Measurements from ENCODE around the gene TRIM71. TPM values are rescaled to one million over a fixed set of nuclear protein-coding genes. Genes with fewer than 3 reads are reported as not detected.
"Not testable (repeated sequence)": the region's sequence is repeated elsewhere in the genome, so short reads cannot be mapped to it uniquely, and the experiment has no call there.

TRIM71 gene
- total RNA-seq, 1 donor from 2014 or later: 2.2 TPM

DNA sequence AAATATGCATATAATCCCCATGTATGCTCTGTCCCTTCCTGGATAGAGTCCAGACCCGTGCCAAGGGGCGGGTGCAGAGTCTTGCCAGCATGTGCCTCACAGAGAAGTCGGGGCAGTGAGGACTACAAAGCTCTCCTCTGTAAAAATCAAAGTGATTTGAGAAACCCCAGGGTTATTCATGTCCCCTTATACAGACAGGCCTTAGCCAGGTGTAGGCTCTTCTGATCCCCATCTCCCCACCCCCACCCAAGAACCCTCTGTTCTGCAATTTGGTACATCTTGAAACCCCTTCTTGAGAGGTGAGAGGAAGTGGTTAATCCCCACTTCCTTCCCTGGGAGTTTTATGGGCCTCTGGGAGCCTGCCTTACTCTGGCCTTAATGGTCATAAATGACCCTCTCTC, 24.7 kb downstream of the TRIM71 start:
- no peak for TF ChIP-seq CTCF (IDR thresholded peaks at IDR 0.05)

DNA sequence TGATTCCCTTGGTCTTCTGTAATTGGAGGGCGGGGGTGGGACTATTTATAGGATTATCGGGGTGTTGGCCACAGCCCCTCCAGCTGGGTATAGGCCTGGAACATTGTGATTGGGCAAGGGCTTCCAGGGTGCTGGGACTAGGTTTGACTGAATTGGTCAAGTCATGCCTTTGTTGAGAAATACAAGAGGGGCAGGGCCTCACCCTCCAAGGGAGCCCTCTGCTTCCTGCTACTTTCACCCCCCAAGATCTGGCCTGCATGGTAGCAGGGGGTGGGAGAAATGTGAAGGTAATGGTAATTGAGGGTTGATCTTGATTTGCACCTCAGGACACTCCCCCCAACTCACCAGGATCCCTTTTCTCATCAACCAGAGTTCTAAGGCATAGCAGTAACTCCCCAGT, 25.2 kb downstream of the TRIM71 start:
- H3K4me1 ChIP-seq: no peaks in the 10 kb centered on the region
- no peak for DNase-seq
- no peaks in the 10 kb centered on the region for H3K9me3 ChIP-seq
- no peak for TF ChIP-seq CTCF (IDR thresholded peaks at IDR 0.05)
- peak; percentile 42 for ATAC-seq
- no peak overlapping the region for H3K27ac ChIP-seq
- H3K27me3 ChIP-seq: no peaks in the 10 kb centered on the region
- intact Hi-C loops (cut with DNase I): no loop called here
- no peak overlapping the region for H3K4me3 ChIP-seq
- no peaks in the 10 kb centered on the region for H3K36me3 ChIP-seq

More for the DNA sequence above, 24.7 kb downstream of the TRIM71 start:
- DNase-seq (peak; percentile 56), ATAC-seq (no peak)
- Histone ChIP-seq H3K4me1 (no peaks in the 10 kb centered on the region), H3K9me3 (no peaks in the 10 kb centered on the region), H3K27me3 (no peaks in the 10 kb centered on the region), H3K27ac (no peak overlapping the region), H3K36me3 (no peaks in the 10 kb centered on the region), H3K4me3 (no peak overlapping the region)
- intact Hi-C loops (cut with DNase I): no loop called here

- Histone ChIP-seq H3K4me3 (no peak overlapping the region), H3K27ac (no peak overlapping the region), H3K27me3 (no peaks in the 10 kb centered on the region), H3K36me3 (no peaks in the 10 kb centered on the region), H3K9me3 (no peaks in the 10 kb centered on the region), H3K4me1 (no peaks in the 10 kb centered on the region)
- intact Hi-C loops (cut with DNase I): no loop called here
- no peak for TF ChIP-seq CTCF (IDR thresholded peaks at IDR 0.05)
- DNase-seq (no peak), ATAC-seq (no peak)
Observed at GRCh38 chr3:32843510-32844321, 25.9 kb downstream of the TRIM71 start.

GRCh38 chr3:32844322-32844654, 26.5 kb downstream of the TRIM71 start:
- Histone ChIP-seq H3K36me3 (no peaks in the 10 kb centered on the region), H3K4me1 (no peaks in the 10 kb centered on the region), H3K27ac (no peak overlapping the region), H3K4me3 (no peak overlapping the region), H3K9me3 (no peaks in the 10 kb centered on the region), H3K27me3 (no peaks in the 10 kb centered on the region)
- TF ChIP-seq CTCF (IDR thresholded peaks at IDR 0.05): no peak
- no peak for ATAC-seq
- intact Hi-C loops (cut with DNase I): no loop called here
- DNase-seq: no peak

DNA sequence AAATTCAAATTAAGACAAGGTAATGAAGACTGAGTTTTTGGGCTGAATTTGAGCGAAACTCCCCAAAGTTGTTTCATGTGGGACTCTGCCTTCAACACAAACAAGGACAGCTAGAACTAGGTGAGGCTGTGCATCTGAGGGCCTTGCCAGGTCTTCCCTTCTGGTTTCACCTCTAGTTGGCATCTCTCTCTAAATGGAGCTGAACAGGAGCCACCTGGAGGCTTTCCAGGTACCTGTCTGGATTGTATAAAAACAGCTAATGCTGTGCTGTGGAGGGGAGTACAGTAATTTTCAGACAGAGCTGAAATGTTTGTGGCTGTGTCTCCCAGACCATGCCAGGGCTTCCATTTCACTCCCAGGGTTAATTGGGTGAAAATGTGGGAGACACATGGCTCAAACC, 27.1 kb downstream of the TRIM71 start:
- intact Hi-C loops (cut with DNase I): no loop called here
- H3K9me3 ChIP-seq: no peaks in the 10 kb centered on the region
- DNase-seq (no peak), ATAC-seq (no peak)
- H3K4me3 ChIP-seq: no peak overlapping the region
- no peak for TF ChIP-seq CTCF (IDR thresholded peaks at IDR 0.05)
- H3K36me3 ChIP-seq: no peaks in the 10 kb centered on the region
- no peak overlapping the region for H3K27ac ChIP-seq
- H3K4me1 ChIP-seq: peaks cover under 1% of the 10 kb centered on the region
- no peaks in the 10 kb centered on the region for H3K27me3 ChIP-seq

DNA sequence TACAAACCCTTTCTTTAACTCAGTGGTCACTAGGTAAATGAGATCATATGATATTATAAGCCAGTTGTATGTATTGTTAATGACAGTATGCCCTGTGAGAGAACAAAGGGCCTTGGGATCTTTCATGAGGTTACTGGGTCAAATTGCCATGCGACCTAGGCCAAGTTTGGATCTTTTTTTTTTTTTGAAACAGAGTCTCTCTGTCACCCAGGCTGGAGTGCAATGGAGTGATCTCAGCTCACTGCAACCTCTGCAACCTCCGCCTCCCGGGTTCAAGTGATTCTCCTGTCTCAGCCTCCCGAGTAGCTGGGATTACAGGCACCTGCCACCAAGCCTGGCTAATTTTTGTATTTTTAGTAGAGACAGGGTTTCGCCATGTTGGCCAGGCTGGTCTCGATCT, 27.7 kb downstream of the TRIM71 start:
- H3K4me1 ChIP-seq; intact Hi-C loops (cut with DNase I); H3K27ac ChIP-seq; H3K36me3 ChIP-seq; H3K27me3 ChIP-seq; H3K9me3 ChIP-seq; H3K4me3 ChIP-seq; ATAC-seq; DNase-seq: not testable (repeated sequence)

GRCh38 chr3:32847045-32847444, 29.2 kb downstream of the TRIM71 start:
- H3K36me3 ChIP-seq; intact Hi-C loops (cut with DNase I); ATAC-seq; H3K4me3 ChIP-seq; H3K27ac ChIP-seq; H3K4me1 ChIP-seq; H3K9me3 ChIP-seq; H3K27me3 ChIP-seq; DNase-seq: not testable (repeated sequence)
